MCF 10A (cell line): Measurements from ENCODE around the gene ZBTB7C. TPM values are rescaled to one million over a fixed set of nuclear protein-coding genes. Genes with fewer than 3 reads are reported as not detected.
A peak's percentile ranks its signal among the peaks of the same experiment; 100 is the strongest.

ENCODE experiments used
- BruUV-seq: library from RNA; stranded (reverse); fragments of 400-500 nt; replicated peaks from 2 replicates; lab custom pipeline; 2021; lab: Mats Ljungman, UMichigan
- CTCF ChIA-PET: fragments of 300-600 bp; sonication (Branson Sonifier 250); formaldehyde crosslinking; extraction: SDS; loops from one replicate; lab custom pipeline; 2021; ENCODE audit warnings: antibody characterized with exemption, inconsistent platforms; lab: Yijun Ruan, JAX
- POLR2A ChIA-PET: fragments of 300-600, 350-650 bp; sonication (Branson Sonifier 250); formaldehyde crosslinking; extraction: SDS; loops from one replicate; lab custom pipeline; 2020; ENCODE audit warnings: antibody characterized with exemption, inconsistent platforms; lab: Yijun Ruan, JAX
- DNase-seq: peaks from one replicate; pipeline ENCODE4 v3.0.0-alpha.2; 2018; ENCODE audit not compliant: unreplicated experiment
- H3K27ac Mint-ChIP-seq: one replicate; pipeline ENCODE4 v1.8.0; 2022; ENCODE audit warnings: mild to moderate bottlenecking, low read depth, mixed read lengths; ENCODE audit not compliant: unreplicated experiment
- H3K27me3 Mint-ChIP-seq: one replicate; pipeline ENCODE4 v1.8.0; 2022; ENCODE audit warnings: mixed read lengths; ENCODE audit not compliant: insufficient read depth, unreplicated experiment
- H3K36me3 Mint-ChIP-seq: one replicate; pipeline ENCODE4 v1.8.0; 2022; ENCODE audit warnings: mild to moderate bottlenecking, moderate library complexity, mixed read lengths; ENCODE audit not compliant: insufficient read depth, unreplicated experiment
- H3K4me1 Mint-ChIP-seq: one replicate; pipeline ENCODE4 v1.8.0; 2022; ENCODE audit warnings: mixed read lengths; ENCODE audit not compliant: insufficient read depth, unreplicated experiment
- H3K4me3 Mint-ChIP-seq: one replicate; pipeline ENCODE4 v1.8.0; 2022; ENCODE audit warnings: mild to moderate bottlenecking, moderate library complexity, mixed read lengths; ENCODE audit not compliant: unreplicated experiment
- H3K9me3 Mint-ChIP-seq: one replicate; pipeline ENCODE4 v1.8.0; 2022; ENCODE audit warnings: mixed read lengths; ENCODE audit not compliant: unreplicated experiment
- CTCF ChIP-seq: fragments of 200-600 bp; IDR thresholded peaks from one replicate; pipeline ENCODE4 v1.8.0; 2022; ENCODE audit warnings: antibody characterized with exemption, mild to moderate bottlenecking; ENCODE audit not compliant: unreplicated experiment
- intact Hi-C: fragments of 100-400 bp; cut with micrococcal nuclease; formaldehyde crosslinking; loops from 2 replicates; pipeline ENCODE4 v1.14.1; 2022
- total RNA-seq: library from RNA; stranded (reverse); gene quantifications from 2 replicates; pipeline ENCODE4 v1.2.3, GENCODE V29; 2022

The ZBTB7C gene
- total RNA-seq, 1 experiment from 2014 or later, result 0.42 TPM

GRCh38 chr18:48391868-48392267, 17.3 kb downstream of the ZBTB7C start:
- CTCF ChIA-PET, result no interaction called here

GRCh38 chr18:48390641-48391040, 18.5 kb downstream of the ZBTB7C start:
- Mint-ChIP-seq H3K4me1 (peaks cover 25% of the 10 kb centered on the region), H3K9me3 (no peaks in the 10 kb centered on the region), H3K27me3 (no peaks in the 10 kb centered on the region), H3K36me3 (no peaks in the 10 kb centered on the region), H3K27ac (no peak overlapping the region), H3K4me3 (no peak overlapping the region)
- DNase-seq, result no peak
- BruUV-seq, result no TSS peak
- intact Hi-C loops, result no loop called here
- ChIA-PET POLR2A (no interaction called here), CTCF (no interaction called here)
- TF ChIP-seq CTCF, result no peak

More at GRCh38 chr18:48391868-48392267, 17.3 kb downstream of the ZBTB7C start:
- Mint-ChIP-seq H3K4me1 (peaks cover 25% of the 10 kb centered on the region), H3K36me3 (no peaks in the 10 kb centered on the region), H3K4me3 (no peak overlapping the region), H3K27ac (no peak overlapping the region), H3K27me3 (no peaks in the 10 kb centered on the region), H3K9me3 (no peaks in the 10 kb centered on the region)
- POLR2A ChIA-PET, result interaction anchor here (0.5 to 0.9 kb wide), 4 partner anchors 12 to 247 kb away, joined by 3 to 5 read pairs (median 3); no protein-coding TSS in a partner anchor
- intact Hi-C loops, result no loop called here
- TF ChIP-seq CTCF, result no peak
- no TSS peak for BruUV-seq
- no peak for DNase-seq

GRCh38 chr18:48388478-48388877, 20.7 kb downstream of the ZBTB7C start:
- no peak overlapping the region for H3K4me3 Mint-ChIP-seq
- CTCF ChIA-PET, result interaction anchor here (0.6 kb wide), 1 partner anchor 365 kb away, joined by 3 read pairs; no protein-coding TSS in a partner anchor
- BruUV-seq, result no TSS peak
- no peak for DNase-seq
- H3K27me3 Mint-ChIP-seq, result no peaks in the 10 kb centered on the region
- no peaks in the 10 kb centered on the region for H3K36me3 Mint-ChIP-seq
- peak overlapping the region; percentile 21 for H3K27ac Mint-ChIP-seq
- TF ChIP-seq CTCF, result no peak
- no peaks in the 10 kb centered on the region for H3K9me3 Mint-ChIP-seq
- peaks cover 23% of the 10 kb centered on the region for H3K4me1 Mint-ChIP-seq
- POLR2A ChIA-PET, result no interaction called here
- intact Hi-C loops, result no loop called here

- BruUV-seq, result no TSS peak
- Mint-ChIP-seq H3K9me3 (no peaks in the 10 kb centered on the region), H3K4me3 (no peak overlapping the region), H3K4me1 (peaks cover 16% of the 10 kb centered on the region), H3K27me3 (no peaks in the 10 kb centered on the region), H3K36me3 (no peaks in the 10 kb centered on the region), H3K27ac (no peak overlapping the region)
- intact Hi-C loops, result no loop called here
- no peak for DNase-seq
- ChIA-PET POLR2A (no interaction called here), CTCF (no interaction called here)
- TF ChIP-seq CTCF, result no peak
Measured at GRCh38 chr18:48387300-48387699, 21.9 kb downstream of the ZBTB7C start.
